ENCODE results near the gene CDKN2D. TPM values are rescaled to one million over a fixed set of nuclear protein-coding genes. Genes with fewer than 3 reads are reported as not detected.

CDKN2D gene
- polyA plus RNA-seq, 4 donors: 4.4 to 19.0 (median 14.2) TPM

GRCh38 chr19:10565028-10565566 is 3.7 kb downstream of the CDKN2D start:
- Histone ChIP-seq H3K4me3 (ENCODE audit: low read depth in 1 of 3, low read length in 3 of 3) (peak overlapping the region; percentile 71 to 92 (median 75)), H3K27ac (ENCODE audit: low read depth in 1 of 3, low read length in 2 of 3) (peak overlapping the region; percentile 50 to 90 (median 70)), H3K9me3 (ENCODE audit: control insufficient read depth in 2 of 2, insufficient read depth in 1 of 2, low read depth in 1 of 2, low read length in 1 of 2) (no peaks in the 10 kb centered on the region), H3K36me3 (ENCODE audit: control insufficient read depth in 3 of 3, insufficient read depth in 2 of 3, low read depth in 1 of 3, low read length in 3 of 3) (peaks cover under 1 to 39% (median 4%) of the 10 kb centered on the region in 3 donors), H3K27me3 (ENCODE audit: control insufficient read depth in 3 of 3, insufficient read depth in 3 of 3, low read length in 3 of 3) (no peaks in the 10 kb centered on the region), H3K4me1 (ENCODE audit: control insufficient read depth in 3 of 3, insufficient read depth in 2 of 3, low read depth in 1 of 3, low read length in 2 of 3) (peaks cover 2 to 29% (median 5%) of the 10 kb centered on the region in 3 donors)
- DNase-seq (peak; percentile 51 to 65), FAIRE-seq (no peak)
- 9 to 10% (median 10%) methylated on average over 9 to 10 of the region's 10 CpGs for WGBS, 3 donors

GRCh38 chr19:10562609-10563008 is 6.2 kb downstream of the CDKN2D start:
- H3K4me1 ChIP-seq (ENCODE audit: control insufficient read depth in 3 of 3, insufficient read depth in 2 of 3, low read depth in 1 of 3, low read length in 2 of 3): peaks cover 0 to 17% (median 2%) of the 10 kb centered on the region in 3 donors
- DNase-seq: no peak

GRCh38 chr19:10560154-10560553 is 8.6 kb downstream of the CDKN2D start:
- no peak for FAIRE-seq
- H3K36me3 ChIP-seq (ENCODE audit: control insufficient read depth in 3 of 3, insufficient read depth in 2 of 3, low read depth in 1 of 3, low read length in 3 of 3): peaks cover 8 to 78% (median 10%) of the 10 kb centered on the region in 3 donors
- H3K27me3 ChIP-seq (ENCODE audit: control insufficient read depth in 3 of 3, insufficient read depth in 3 of 3, low read length in 3 of 3): no peaks in the 10 kb centered on the region
- peaks cover 0 to 6% (median 2%) of the 10 kb centered on the region in 3 donors for H3K4me1 ChIP-seq (ENCODE audit: control insufficient read depth in 3 of 3, insufficient read depth in 2 of 3, low read depth in 1 of 3, low read length in 2 of 3)
- no peaks in the 10 kb centered on the region for H3K9me3 ChIP-seq (ENCODE audit: control insufficient read depth in 2 of 2, insufficient read depth in 1 of 2, low read depth in 1 of 2, low read length in 1 of 2)
- no peak overlapping the region for H3K4me3 ChIP-seq (ENCODE audit: low read depth in 1 of 3, low read length in 3 of 3)
- 90 to 92% (median 91%) methylated on average over 7 of the region's 7 CpGs for WGBS, 3 donors
- no peak overlapping the region for H3K27ac ChIP-seq (ENCODE audit: low read depth in 1 of 3, low read length in 2 of 3)
- no peak for DNase-seq

More at GRCh38 chr19:10562609-10563008, 6.2 kb downstream of the CDKN2D start:
- no peaks in the 10 kb centered on the region for H3K27me3 ChIP-seq (ENCODE audit: control insufficient read depth in 3 of 3, insufficient read depth in 3 of 3, low read length in 3 of 3)
- FAIRE-seq: no peak
- H3K27ac ChIP-seq (ENCODE audit: low read depth in 1 of 3, low read length in 2 of 3): no peak overlapping the region
- 87 to 96% (median 93%) methylated on average over 5 of the region's 5 CpGs for WGBS, 3 donors
- H3K4me3 ChIP-seq (ENCODE audit: low read depth in 1 of 3, low read length in 3 of 3): no peak overlapping the region
- H3K36me3 ChIP-seq (ENCODE audit: control insufficient read depth in 3 of 3, insufficient read depth in 2 of 3, low read depth in 1 of 3, low read length in 3 of 3): peaks cover 5 to 63% (median 7%) of the 10 kb centered on the region in 3 donors
- H3K9me3 ChIP-seq (ENCODE audit: control insufficient read depth in 2 of 2, insufficient read depth in 1 of 2, low read depth in 1 of 2, low read length in 1 of 2): no peaks in the 10 kb centered on the region

GRCh38 chr19:10557603-10558197 is 11.1 kb downstream of the CDKN2D start:
- no peak overlapping the region for H3K4me3 ChIP-seq (ENCODE audit: low read depth in 1 of 3, low read length in 3 of 3)
- DNase-seq: no peak
- no peak overlapping the region for H3K27ac ChIP-seq (ENCODE audit: low read depth in 1 of 3, low read length in 2 of 3)
- peaks cover 18 to 95% (median 23%) of the 10 kb centered on the region in 3 donors for H3K36me3 ChIP-seq (ENCODE audit: control insufficient read depth in 3 of 3, insufficient read depth in 2 of 3, low read depth in 1 of 3, low read length in 3 of 3)
- H3K4me1 ChIP-seq (ENCODE audit: control insufficient read depth in 3 of 3, insufficient read depth in 2 of 3, low read depth in 1 of 3, low read length in 2 of 3): peaks cover 2 to 3% (median 3%) of the 10 kb centered on the region in 3 donors
- no peaks in the 10 kb centered on the region for H3K9me3 ChIP-seq (ENCODE audit: control insufficient read depth in 2 of 2, insufficient read depth in 1 of 2, low read depth in 1 of 2, low read length in 1 of 2)
- 94 to 95% (median 95%) methylated on average over 30 to 33 of the region's 33 CpGs for WGBS, 3 donors
- no peak for FAIRE-seq
- no peaks in the 10 kb centered on the region for H3K27me3 ChIP-seq (ENCODE audit: control insufficient read depth in 3 of 3, insufficient read depth in 3 of 3, low read length in 3 of 3)

GRCh38 chr19:10555610-10555973 is 13.2 kb downstream of the CDKN2D start:
- Histone ChIP-seq H3K4me3 (ENCODE audit: low read depth in 1 of 3, low read length in 3 of 3) (no peak overlapping the region), H3K4me1 (ENCODE audit: control insufficient read depth in 3 of 3, insufficient read depth in 2 of 3, low read depth in 1 of 3, low read length in 2 of 3) (peaks cover 3 to 6% (median 6%) of the 10 kb centered on the region in 3 donors), H3K36me3 (ENCODE audit: control insufficient read depth in 3 of 3, insufficient read depth in 2 of 3, low read depth in 1 of 3, low read length in 3 of 3) (peaks cover 18 to 96% (median 29%) of the 10 kb centered on the region in 3 donors), H3K27ac (ENCODE audit: low read depth in 1 of 3, low read length in 2 of 3) (no peak overlapping the region), H3K9me3 (ENCODE audit: control insufficient read depth in 2 of 2, insufficient read depth in 1 of 2, low read depth in 1 of 2, low read length in 1 of 2) (no peaks in the 10 kb centered on the region), H3K27me3 (ENCODE audit: control insufficient read depth in 3 of 3, insufficient read depth in 3 of 3, low read length in 3 of 3) (no peaks in the 10 kb centered on the region)
- WGBS, 3 donors: 73 to 89% (median 78%) methylated on average over 7 of the region's 7 CpGs
- FAIRE-seq (no peak), DNase-seq (no peak)

GRCh38 chr19:10554760-10555609 is 13.8 kb downstream of the CDKN2D start:
- FAIRE-seq (no peak), DNase-seq (no peak)
- no peak overlapping the region for H3K4me3 ChIP-seq (ENCODE audit: low read depth in 1 of 3, low read length in 3 of 3)
- H3K9me3 ChIP-seq (ENCODE audit: control insufficient read depth in 2 of 2, insufficient read depth in 1 of 2, low read depth in 1 of 2, low read length in 1 of 2): no peaks in the 10 kb centered on the region
- peaks cover 3 to 6% (median 6%) of the 10 kb centered on the region in 3 donors for H3K4me1 ChIP-seq (ENCODE audit: control insufficient read depth in 3 of 3, insufficient read depth in 2 of 3, low read depth in 1 of 3, low read length in 2 of 3)
- H3K36me3 ChIP-seq (ENCODE audit: control insufficient read depth in 3 of 3, insufficient read depth in 2 of 3, low read depth in 1 of 3, low read length in 3 of 3): peaks cover 19 to 96% (median 32%) of the 10 kb centered on the region in 3 donors
- no peak overlapping the region for H3K27ac ChIP-seq (ENCODE audit: low read depth in 1 of 3, low read length in 2 of 3)
- WGBS, 3 donors: 73 to 83% (median 81%) methylated on average over 30 of the region's 30 CpGs
- no peaks in the 10 kb centered on the region for H3K27me3 ChIP-seq (ENCODE audit: control insufficient read depth in 3 of 3, insufficient read depth in 3 of 3, low read length in 3 of 3)

- 48 to 56% (median 54%) methylated on average over 10 to 12 of the region's 12 CpGs for WGBS, 3 donors
- Histone ChIP-seq H3K27ac (ENCODE audit: low read depth in 1 of 3, low read length in 2 of 3) (peak overlapping the region in 2 of 3 donors; percentile 55 to 56), H3K36me3 (ENCODE audit: control insufficient read depth in 3 of 3, insufficient read depth in 2 of 3, low read depth in 1 of 3, low read length in 3 of 3) (peaks cover 17 to 96% (median 33%) of the 10 kb centered on the region in 3 donors), H3K4me3 (ENCODE audit: low read depth in 1 of 3, low read length in 3 of 3) (no peak overlapping the region), H3K9me3 (ENCODE audit: control insufficient read depth in 2 of 2, insufficient read depth in 1 of 2, low read depth in 1 of 2, low read length in 1 of 2) (no peaks in the 10 kb centered on the region), H3K4me1 (ENCODE audit: control insufficient read depth in 3 of 3, insufficient read depth in 2 of 3, low read depth in 1 of 3, low read length in 2 of 3) (peaks cover 3 to 6% (median 6%) of the 10 kb centered on the region in 3 donors), H3K27me3 (ENCODE audit: control insufficient read depth in 3 of 3, insufficient read depth in 3 of 3, low read length in 3 of 3) (no peaks in the 10 kb centered on the region)
- FAIRE-seq (no peak), DNase-seq (peak in 1 of 2 donors; percentile 59)
These were observed 14.8 kb downstream of the CDKN2D start for GRCh38 chr19:10553943-10554381.

- H3K4me3 ChIP-seq (ENCODE audit: low read depth in 1 of 3, low read length in 3 of 3): no peak overlapping the region
- H3K27me3 ChIP-seq (ENCODE audit: control insufficient read depth in 3 of 3, insufficient read depth in 3 of 3, low read length in 3 of 3): no peaks in the 10 kb centered on the region
- peaks cover 23 to 97% (median 34%) of the 10 kb centered on the region in 3 donors for H3K36me3 ChIP-seq (ENCODE audit: control insufficient read depth in 3 of 3, insufficient read depth in 2 of 3, low read depth in 1 of 3, low read length in 3 of 3)
- no peaks in the 10 kb centered on the region for H3K9me3 ChIP-seq (ENCODE audit: control insufficient read depth in 2 of 2, insufficient read depth in 1 of 2, low read depth in 1 of 2, low read length in 1 of 2)
- H3K27ac ChIP-seq (ENCODE audit: low read depth in 1 of 3, low read length in 2 of 3): peak overlapping the region in 2 of 3 donors; percentile 55 to 56
- WGBS, 3 donors: 52 to 64% (median 61%) methylated on average over 12 to 13 of the region's 13 CpGs
- DNase-seq (no peak), FAIRE-seq (no peak)
- H3K4me1 ChIP-seq (ENCODE audit: control insufficient read depth in 3 of 3, insufficient read depth in 2 of 3, low read depth in 1 of 3, low read length in 2 of 3): peaks cover 3 to 6% (median 6%) of the 10 kb centered on the region in 3 donors
These were observed 15.6 kb downstream of the CDKN2D start for GRCh38 chr19:10553087-10553667.

All from small intestine (tissue), 7 donors.